B cell (primary cell): ENCODE data around the gene EXOSC6.
"Not testable (repeated sequence)": the region's sequence is repeated elsewhere in the genome, so short reads cannot be mapped to it uniquely, and the experiment has no call there.

Source experiments
- EZH2 ChIP-seq: IDR thresholded peaks from 2 replicates; pipeline ENCODE4 v1.6.1; 2012; ENCODE audit warnings: borderline replicate concordance, low read depth, mild to moderate bottlenecking, moderate library complexity, low read length; ENCODE audit not compliant: insufficient read depth, poor library complexity, severe bottlenecking
- TF ChIP-seq, protein P1 (sequence below): fragments of 200-600 bp; IDR thresholded peaks from one replicate; pipeline ENCODE4 v1.8.0; 2022; ENCODE audit warnings: antibody characterized with exemption, mild to moderate bottlenecking

GRCh38 chr16:70225430-70225829, 26.3 kb downstream of the EXOSC6 start:
- TF ChIP-seq, protein P1, sequence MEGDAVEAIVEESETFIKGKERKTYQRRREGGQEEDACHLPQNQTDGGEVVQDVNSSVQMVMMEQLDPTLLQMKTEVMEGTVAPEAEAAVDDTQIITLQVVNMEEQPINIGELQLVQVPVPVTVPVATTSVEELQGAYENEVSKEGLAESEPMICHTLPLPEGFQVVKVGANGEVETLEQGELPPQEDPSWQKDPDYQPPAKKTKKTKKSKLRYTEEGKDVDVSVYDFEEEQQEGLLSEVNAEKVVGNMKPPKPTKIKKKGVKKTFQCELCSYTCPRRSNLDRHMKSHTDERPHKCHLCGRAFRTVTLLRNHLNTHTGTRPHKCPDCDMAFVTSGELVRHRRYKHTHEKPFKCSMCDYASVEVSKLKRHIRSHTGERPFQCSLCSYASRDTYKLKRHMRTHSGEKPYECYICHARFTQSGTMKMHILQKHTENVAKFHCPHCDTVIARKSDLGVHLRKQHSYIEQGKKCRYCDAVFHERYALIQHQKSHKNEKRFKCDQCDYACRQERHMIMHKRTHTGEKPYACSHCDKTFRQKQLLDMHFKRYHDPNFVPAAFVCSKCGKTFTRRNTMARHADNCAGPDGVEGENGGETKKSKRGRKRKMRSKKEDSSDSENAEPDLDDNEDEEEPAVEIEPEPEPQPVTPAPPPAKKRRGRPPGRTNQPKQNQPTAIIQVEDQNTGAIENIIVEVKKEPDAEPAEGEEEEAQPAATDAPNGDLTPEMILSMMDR, result not testable (repeated sequence)
- not testable (repeated sequence) for TF ChIP-seq EZH2
